ENCODE results near the gene ATP11C.
"Not testable (repeated sequence)": the region's sequence is repeated elsewhere in the genome, so short reads cannot be mapped to it uniquely, and the experiment has no call there.

ATP11C gene

GRCh38 chrX:139924069-139924695 lies 8.7 kb downstream of the ATP11C start:
- DNase-seq = no peak

GRCh38 chrX:139921142-139921541 lies 11.7 kb downstream of the ATP11C start:
- DNase-seq = not testable (repeated sequence)

- DNase-seq = no peak
Measured at GRCh38 chrX:139920316-139920715, 12.5 kb downstream of the ATP11C start.

GRCh38 chrX:139914421-139914820 lies 18.4 kb downstream of the ATP11C start:
- no peak for DNase-seq

GRCh38 chrX:139909712-139910111 lies 23.1 kb downstream of the ATP11C start:
- no peak for DNase-seq

GRCh38 chrX:139907078-139907477 lies 25.8 kb downstream of the ATP11C start:
- DNase-seq = no peak

GRCh38 chrX:139905743-139906142 lies 27.1 kb downstream of the ATP11C start:
- DNase-seq = no peak

GRCh38 chrX:139905051-139905450 lies 27.8 kb downstream of the ATP11C start:
- no peak for DNase-seq

GRCh38 chrX:139903210-139903609 lies 29.6 kb downstream of the ATP11C start:
- no peak for DNase-seq

- no peak for DNase-seq
Measured at GRCh38 chrX:139902559-139902958, 30.3 kb downstream of the ATP11C start.

GRCh38 chrX:139898334-139898733 lies 34.5 kb downstream of the ATP11C start:
- DNase-seq = no peak

GRCh38 chrX:139892512-139892911 lies 40.3 kb downstream of the ATP11C start:
- no peak for DNase-seq

- DNase-seq = no peak
Measured at GRCh38 chrX:139890991-139891700, 41.7 kb downstream of the ATP11C start.

GRCh38 chrX:139889760-139890159 lies 43.1 kb downstream of the ATP11C start:
- DNase-seq = no peak

GRCh38 chrX:139883984-139884383 lies 48.9 kb downstream of the ATP11C start:
- no peak for DNase-seq

GRCh38 chrX:139882299-139882698 lies 50.6 kb downstream of the ATP11C start:
- DNase-seq = no peak

GRCh38 chrX:139881572-139881971 lies 51.3 kb downstream of the ATP11C start:
- no peak for DNase-seq

- no peak for DNase-seq
Measured at GRCh38 chrX:139881130-139881529, 51.7 kb downstream of the ATP11C start.

- no peak for DNase-seq
Measured at GRCh38 chrX:139877710-139878414, 55.0 kb downstream of the ATP11C start.

GRCh38 chrX:139875841-139876240 lies 57.0 kb downstream of the ATP11C start:
- no peak for DNase-seq

- no peak for DNase-seq
Measured at GRCh38 chrX:139869796-139870195, 63.1 kb downstream of the ATP11C start.

- no peak for DNase-seq
Measured at GRCh38 chrX:139864640-139865039, 68.2 kb downstream of the ATP11C start.

GRCh38 chrX:139862208-139862607 lies 70.6 kb downstream of the ATP11C start:
- no peak for DNase-seq

GRCh38 chrX:139856826-139857225 lies 76.0 kb downstream of the ATP11C start:
- DNase-seq = not testable (repeated sequence)

Measured in stimulated activated CD4-positive, alpha-beta T cell treated with anti-CD3 and anti-CD28 coated beads, Interleukin-4, amount 100 ng/mL, for 1 hour (primary cell).